Stimulated activated effector memory CD8-positive, alpha-beta T cell treated with anti-CD3 and anti-CD28 coated beads, Interleukin-12 subunit alpha, Interleukin-12 subunit beta, amount 100 ng/mL, for 72 hours (primary cell): ENCODE results near the gene SYNRG.

Experiments
- ATAC-seq: fragments of 150-1000 bp; cut with Tn5 transposase; 2 replicates; pipeline ENCODE4 v1.10.0; 2021
- DNase-seq, 2 donors: peaks; one replicate each; pipeline ENCODE4 v3.0.0; 2021 to 2022; ENCODE audit warnings: low spot score in 2 of 2
- H3K27ac Mint-ChIP-seq: one replicate; pipeline ENCODE4 v1.8.0; 2022; ENCODE audit warnings: mild to moderate bottlenecking, mixed read lengths
- H3K36me3 Mint-ChIP-seq: one replicate; pipeline ENCODE4 v1.8.0; 2022; ENCODE audit warnings: mild to moderate bottlenecking, mixed read lengths
- H3K4me1 Mint-ChIP-seq: one replicate; pipeline ENCODE4 v1.8.0; 2022; ENCODE audit warnings: mixed read lengths
- H3K4me3 Mint-ChIP-seq: one replicate; pipeline ENCODE4 v1.8.0; 2022; ENCODE audit warnings: mild to moderate bottlenecking, mixed read lengths
- H3K9me3 Mint-ChIP-seq: one replicate; pipeline ENCODE4 v1.8.0; 2022; ENCODE audit warnings: mixed read lengths

The SYNRG gene

DNA sequence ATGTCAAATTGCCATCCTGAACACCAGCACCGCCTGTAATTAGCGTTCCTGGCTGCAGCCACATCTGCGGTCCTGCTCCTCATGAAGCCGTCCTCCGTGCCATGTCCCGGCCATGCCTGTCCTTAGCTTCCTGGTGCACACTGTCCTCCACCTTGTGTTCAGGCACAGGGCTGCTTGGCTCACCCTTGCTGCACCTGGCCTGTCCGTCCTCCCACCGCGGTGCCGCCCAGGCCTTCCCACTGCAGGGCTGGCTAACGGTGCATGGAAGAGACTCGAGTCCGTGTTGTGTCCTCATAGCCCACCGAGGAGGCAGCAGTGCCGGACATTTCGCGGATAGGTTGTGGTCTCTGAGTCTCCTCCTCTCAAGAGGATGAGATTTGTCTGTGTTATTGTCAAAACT is 99.2 kb downstream of the SYNRG start:
- ATAC-seq, result no peak
- DNase-seq, result no peak
- H3K4me1 Mint-ChIP-seq, result peaks cover 18% of the 10 kb centered on the region
- no peaks in the 10 kb centered on the region for H3K9me3 Mint-ChIP-seq
- peaks cover 49% of the 10 kb centered on the region for H3K36me3 Mint-ChIP-seq
- no peak overlapping the region for H3K4me3 Mint-ChIP-seq
- no peak overlapping the region for H3K27ac Mint-ChIP-seq

DNA sequence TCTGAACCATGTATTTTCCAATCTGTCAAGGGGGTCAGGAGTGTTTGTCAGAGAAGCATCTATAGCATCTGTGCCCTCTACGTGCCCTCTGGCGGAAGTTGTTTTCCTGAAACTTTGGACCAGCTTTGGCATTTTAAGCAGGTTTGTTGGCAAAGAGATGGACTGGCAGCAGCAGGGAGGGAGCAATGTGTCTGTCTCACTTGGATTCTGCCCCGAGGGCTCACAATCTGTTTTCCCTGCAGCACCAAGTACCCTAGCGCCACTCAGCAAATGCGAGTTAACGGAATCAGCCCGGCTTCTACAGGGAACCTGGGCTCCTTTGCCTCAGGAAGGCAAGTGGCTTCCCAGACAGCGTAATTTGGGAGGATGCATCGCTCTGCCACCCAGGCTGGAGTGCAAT is 102.1 kb downstream of the SYNRG start:
- no peak overlapping the region for H3K4me3 Mint-ChIP-seq
- no peak for ATAC-seq

DNA sequence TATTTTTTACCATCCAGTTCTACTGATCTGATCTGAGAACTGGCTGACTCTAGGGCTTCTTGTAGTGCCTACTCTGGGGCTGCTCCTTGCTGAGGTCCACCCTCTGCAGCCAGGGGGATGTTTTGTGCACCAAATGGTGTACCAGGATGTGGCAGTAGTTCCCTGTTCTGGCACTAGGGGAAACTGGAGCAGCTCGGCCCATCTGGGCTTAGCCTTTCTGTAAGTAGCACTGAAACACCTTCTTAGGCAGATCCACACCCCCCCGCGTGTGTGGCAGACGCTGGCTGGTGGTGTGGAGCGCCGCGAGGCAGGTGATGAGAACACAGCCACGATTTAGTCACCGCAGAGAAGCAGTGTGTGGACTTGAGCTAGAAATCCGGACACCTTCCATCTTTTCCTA is 102.5 kb downstream of the SYNRG start:
- no peaks in the 10 kb centered on the region for H3K9me3 Mint-ChIP-seq
- DNase-seq (no peak), ATAC-seq (peak; percentile 65)
- no peak overlapping the region for H3K27ac Mint-ChIP-seq
- peaks cover 18% of the 10 kb centered on the region for H3K4me1 Mint-ChIP-seq
- no peak overlapping the region for H3K4me3 Mint-ChIP-seq
- H3K36me3 Mint-ChIP-seq, result peaks cover 15% of the 10 kb centered on the region

More for the DNA sequence above, 102.1 kb downstream of the SYNRG start:
- H3K4me1 Mint-ChIP-seq, result peaks cover 18% of the 10 kb centered on the region
- no peak overlapping the region for H3K27ac Mint-ChIP-seq
- no peaks in the 10 kb centered on the region for H3K9me3 Mint-ChIP-seq
- peaks cover 19% of the 10 kb centered on the region for H3K36me3 Mint-ChIP-seq
- DNase-seq, result no peak

DNA sequence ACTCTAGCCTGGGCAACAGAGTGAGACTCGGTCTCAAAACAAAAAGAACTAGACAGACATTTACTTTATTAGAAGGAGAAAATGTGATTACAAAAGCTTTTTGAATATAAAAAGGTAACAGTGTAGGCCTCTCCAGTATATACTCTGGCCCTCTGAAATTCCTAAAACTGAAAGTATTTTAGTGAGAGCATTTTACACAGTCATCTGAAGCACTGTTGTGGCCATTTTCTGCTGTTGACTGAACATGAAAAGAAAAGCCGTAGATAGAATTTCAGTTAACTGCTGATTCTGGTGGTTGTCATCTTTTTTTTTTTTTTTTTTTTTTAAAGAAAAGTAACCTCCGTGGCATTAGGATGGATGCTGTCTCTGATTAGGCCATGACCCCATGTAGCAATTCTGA is 103.9 kb downstream of the SYNRG start:
- ATAC-seq (peak; percentile 66), DNase-seq (no peak)
- H3K9me3 Mint-ChIP-seq, result no peaks in the 10 kb centered on the region
- H3K36me3 Mint-ChIP-seq, result peaks cover 3% of the 10 kb centered on the region
- H3K4me1 Mint-ChIP-seq, result peaks cover 11% of the 10 kb centered on the region
- no peak overlapping the region for H3K4me3 Mint-ChIP-seq
- H3K27ac Mint-ChIP-seq, result no peak overlapping the region

DNA sequence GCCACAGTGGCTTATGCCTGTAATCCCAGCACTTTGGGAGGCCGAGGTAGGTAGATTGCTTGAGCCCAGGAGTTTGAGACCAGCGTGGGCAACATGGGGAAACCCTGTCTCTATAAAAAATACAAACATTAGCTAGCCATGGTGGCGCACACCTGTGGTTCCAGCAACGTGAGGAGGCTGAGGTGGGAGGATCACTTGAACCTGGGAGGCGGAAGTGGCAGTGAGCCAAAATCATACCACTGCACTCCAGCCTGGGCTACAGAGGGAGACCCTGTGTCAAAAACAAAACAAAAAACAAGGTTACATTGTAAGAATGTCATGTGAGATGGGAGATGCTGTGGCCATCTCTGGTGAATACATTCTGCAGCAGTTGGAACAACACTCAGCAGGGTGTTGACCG is 106.1 kb downstream of the SYNRG start:
- Mint-ChIP-seq H3K9me3 (no peaks in the 10 kb centered on the region), H3K4me1 (peaks cover 7% of the 10 kb centered on the region), H3K36me3 (no peaks in the 10 kb centered on the region), H3K27ac (no peak overlapping the region), H3K4me3 (no peak overlapping the region)
- ATAC-seq (no peak), DNase-seq (no peak)

DNA sequence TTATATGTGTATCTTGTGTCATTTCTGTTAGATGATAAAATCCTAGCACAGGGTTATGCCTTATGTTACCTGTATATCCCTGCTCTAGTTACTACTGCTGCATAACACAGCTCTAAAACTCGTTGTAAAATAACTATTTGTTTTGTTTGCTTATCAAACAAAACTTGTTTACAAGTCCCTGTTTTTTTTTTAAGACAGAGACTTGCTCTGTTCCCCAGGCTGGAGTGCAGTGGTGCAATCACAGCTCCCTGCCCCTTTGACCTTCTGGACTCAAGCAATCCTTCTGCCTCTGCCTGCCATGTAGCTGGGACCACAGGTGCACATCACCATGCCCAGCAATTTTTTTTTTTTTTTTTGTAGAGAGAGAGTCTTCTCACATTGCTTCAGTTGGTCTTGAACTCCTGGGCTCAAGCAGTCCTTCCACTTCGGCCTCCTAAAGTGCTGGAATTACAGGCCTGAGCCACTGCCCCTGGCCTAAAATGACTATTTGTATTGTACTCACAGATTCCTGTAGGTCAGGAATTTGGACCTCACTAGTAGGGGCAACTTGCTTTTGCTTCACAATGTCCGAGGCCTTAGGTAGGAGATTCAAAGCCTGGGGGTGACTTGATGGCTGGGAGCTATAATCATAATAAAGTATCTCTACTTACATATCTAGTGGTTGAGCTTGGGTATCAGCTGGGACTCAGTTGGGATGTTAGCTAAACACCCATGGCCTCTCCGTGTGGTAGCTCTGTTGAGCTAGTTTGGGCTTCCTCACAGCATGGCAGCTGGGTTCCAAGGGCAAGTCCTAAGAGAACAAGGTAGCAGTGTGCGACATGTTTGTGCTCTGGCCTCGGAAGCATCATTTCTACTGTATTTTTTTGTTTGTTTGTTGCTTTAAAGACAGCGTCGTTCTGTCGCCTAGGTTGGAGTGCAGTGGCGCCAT is 106.9 kb downstream of the SYNRG start:
- no peak for DNase-seq
- Mint-ChIP-seq H3K4me1 (peaks cover 7% of the 10 kb centered on the region), H3K27ac (no peak overlapping the region), H3K4me3 (no peak overlapping the region), H3K9me3 (no peaks in the 10 kb centered on the region), H3K36me3 (no peaks in the 10 kb centered on the region)
- ATAC-seq, result no peak

DNA sequence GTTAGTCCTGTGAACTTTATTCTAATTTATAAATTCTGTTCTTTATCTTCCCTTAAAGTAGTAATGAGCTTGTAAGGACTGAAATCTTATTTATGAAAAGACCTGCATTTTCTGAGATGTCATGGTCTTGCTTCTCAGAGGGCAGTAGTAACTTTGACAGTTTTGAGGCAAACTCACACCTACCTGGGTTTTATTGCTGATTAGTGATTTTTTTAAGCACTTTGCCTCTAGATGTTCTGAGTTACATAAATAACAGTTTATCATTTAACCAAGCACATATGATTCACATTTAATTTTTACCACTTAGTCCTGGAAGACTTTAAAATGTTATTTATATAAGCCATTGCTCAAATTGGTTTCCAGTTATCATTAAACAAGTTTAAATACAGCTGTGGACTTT is 108.8 kb downstream of the SYNRG start:
- Mint-ChIP-seq H3K4me3 (no peak overlapping the region), H3K36me3 (no peaks in the 10 kb centered on the region), H3K4me1 (no peaks in the 10 kb centered on the region), H3K9me3 (no peaks in the 10 kb centered on the region), H3K27ac (no peak overlapping the region)
- no peak for ATAC-seq
- DNase-seq, result no peak

DNA sequence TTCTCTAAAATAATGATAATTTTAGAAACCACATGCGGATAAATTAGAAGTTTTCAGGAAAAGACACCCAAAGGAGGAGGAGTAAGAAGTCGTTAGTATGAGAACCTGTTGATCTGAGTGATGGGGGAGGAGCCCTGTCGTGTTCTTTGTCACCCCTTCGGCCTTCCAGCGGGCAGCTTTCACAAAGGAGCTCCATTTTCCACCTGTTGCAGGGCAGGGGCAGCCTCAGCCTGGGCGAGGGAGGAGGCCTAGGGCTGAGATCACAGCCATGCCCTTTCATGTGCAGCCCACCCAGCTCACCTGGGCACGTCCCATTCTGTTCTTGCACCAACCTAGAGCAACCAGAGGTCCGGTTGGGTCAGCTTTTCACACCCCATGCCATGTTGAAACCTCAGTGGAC is 114.2 kb downstream of the SYNRG start:
- ATAC-seq (no peak), DNase-seq (no peak)
- no peak overlapping the region for H3K27ac Mint-ChIP-seq
- peaks cover 15% of the 10 kb centered on the region for H3K4me1 Mint-ChIP-seq
- H3K9me3 Mint-ChIP-seq, result no peaks in the 10 kb centered on the region
- H3K4me3 Mint-ChIP-seq, result no peak overlapping the region
- H3K36me3 Mint-ChIP-seq, result no peaks in the 10 kb centered on the region

DNA sequence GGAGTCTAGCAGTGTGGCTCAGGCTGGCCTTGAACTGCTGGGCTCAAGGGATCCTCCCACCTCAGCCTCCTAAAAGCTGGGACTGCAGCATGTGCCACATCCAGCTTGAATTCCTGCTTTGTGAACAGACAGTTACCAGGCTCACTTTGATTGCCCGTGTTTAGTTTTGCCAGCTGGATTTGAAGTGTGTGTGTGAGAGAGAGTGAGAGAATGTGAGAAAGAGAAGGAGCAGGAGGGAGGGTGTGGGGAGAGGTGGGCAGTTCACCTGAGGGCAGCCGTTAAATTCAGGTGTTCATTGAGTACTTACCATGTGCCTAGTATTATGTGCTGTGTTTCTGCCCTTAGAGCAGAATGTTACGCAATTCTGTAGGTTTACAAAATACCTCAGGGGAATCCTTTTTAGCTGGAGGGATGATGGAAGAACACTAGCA is 114.8 kb downstream of the SYNRG start:
- H3K27ac Mint-ChIP-seq, result no peak overlapping the region

DNA sequence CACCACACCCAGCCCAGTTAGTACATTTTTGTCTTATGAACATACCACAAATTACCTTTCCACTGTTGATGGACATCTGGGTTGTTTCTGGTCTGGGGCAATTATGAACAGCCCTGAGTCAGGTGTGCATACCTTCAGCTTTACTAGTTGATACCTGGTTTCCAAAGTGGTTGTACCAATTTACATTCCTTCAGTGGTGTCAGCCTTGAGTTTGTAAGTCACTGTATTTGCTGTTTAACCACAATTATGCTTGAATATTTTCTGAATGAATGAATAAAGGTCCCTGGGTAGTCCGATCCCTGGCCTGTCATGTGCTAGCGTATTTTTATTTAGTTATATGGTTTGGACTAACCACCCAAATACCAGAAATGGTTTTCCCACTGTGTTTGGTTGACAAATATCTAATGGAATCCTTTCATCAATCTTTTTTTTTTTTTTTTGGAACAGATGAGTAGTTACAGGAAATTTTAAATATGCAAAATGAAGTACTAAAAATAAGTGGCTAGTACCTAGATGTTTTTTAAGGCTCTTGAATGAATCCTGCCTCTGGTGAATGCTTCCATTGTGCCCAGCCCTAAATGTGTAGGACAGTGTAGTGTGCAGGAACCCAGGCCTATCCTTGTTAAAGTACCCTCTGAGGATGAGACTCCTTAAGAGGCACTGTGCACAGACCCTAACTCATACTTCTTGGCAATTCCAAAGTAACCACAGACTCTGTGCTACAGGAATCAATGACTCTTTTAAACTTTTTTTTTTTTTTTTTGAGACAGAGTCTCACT is 115.8 kb downstream of the SYNRG start:
- ATAC-seq (no peak), DNase-seq (no peak)
- H3K4me1 Mint-ChIP-seq, result peaks cover 26% of the 10 kb centered on the region
- H3K27ac Mint-ChIP-seq, result no peak overlapping the region
- H3K4me3 Mint-ChIP-seq, result no peak overlapping the region
- no peaks in the 10 kb centered on the region for H3K9me3 Mint-ChIP-seq
- H3K36me3 Mint-ChIP-seq, result no peaks in the 10 kb centered on the region

More for the DNA sequence above, 114.8 kb downstream of the SYNRG start:
- H3K9me3 Mint-ChIP-seq, result no peaks in the 10 kb centered on the region
- H3K4me1 Mint-ChIP-seq, result peaks cover 16% of the 10 kb centered on the region
- ATAC-seq (no peak), DNase-seq (no peak)
- H3K36me3 Mint-ChIP-seq, result no peaks in the 10 kb centered on the region
- no peak overlapping the region for H3K4me3 Mint-ChIP-seq

DNA sequence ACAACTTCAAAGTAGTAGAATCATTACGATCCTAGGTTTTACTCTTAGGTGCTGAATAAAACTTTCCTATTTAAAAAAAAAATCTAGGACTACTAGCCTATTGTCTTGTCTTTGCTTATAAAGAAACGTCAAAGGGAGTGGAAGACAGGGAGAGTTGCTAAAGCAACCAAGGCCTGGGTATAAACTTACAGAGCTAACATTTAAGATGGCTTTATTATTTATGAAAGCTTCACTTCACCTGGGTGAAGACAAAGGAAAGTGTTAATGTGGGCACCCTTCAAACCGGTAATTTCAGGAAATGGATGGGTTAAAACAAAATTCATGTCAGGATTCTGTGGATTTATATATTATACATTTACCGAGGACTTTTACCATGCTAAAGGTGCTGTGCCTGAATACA is 117.1 kb downstream of the SYNRG start:
- H3K4me3 Mint-ChIP-seq, result no peak overlapping the region
- no peak for DNase-seq
- H3K27ac Mint-ChIP-seq, result no peak overlapping the region
- H3K36me3 Mint-ChIP-seq, result no peaks in the 10 kb centered on the region
- peaks cover 33% of the 10 kb centered on the region for H3K4me1 Mint-ChIP-seq
- no peaks in the 10 kb centered on the region for H3K9me3 Mint-ChIP-seq
- no peak for ATAC-seq

DNA sequence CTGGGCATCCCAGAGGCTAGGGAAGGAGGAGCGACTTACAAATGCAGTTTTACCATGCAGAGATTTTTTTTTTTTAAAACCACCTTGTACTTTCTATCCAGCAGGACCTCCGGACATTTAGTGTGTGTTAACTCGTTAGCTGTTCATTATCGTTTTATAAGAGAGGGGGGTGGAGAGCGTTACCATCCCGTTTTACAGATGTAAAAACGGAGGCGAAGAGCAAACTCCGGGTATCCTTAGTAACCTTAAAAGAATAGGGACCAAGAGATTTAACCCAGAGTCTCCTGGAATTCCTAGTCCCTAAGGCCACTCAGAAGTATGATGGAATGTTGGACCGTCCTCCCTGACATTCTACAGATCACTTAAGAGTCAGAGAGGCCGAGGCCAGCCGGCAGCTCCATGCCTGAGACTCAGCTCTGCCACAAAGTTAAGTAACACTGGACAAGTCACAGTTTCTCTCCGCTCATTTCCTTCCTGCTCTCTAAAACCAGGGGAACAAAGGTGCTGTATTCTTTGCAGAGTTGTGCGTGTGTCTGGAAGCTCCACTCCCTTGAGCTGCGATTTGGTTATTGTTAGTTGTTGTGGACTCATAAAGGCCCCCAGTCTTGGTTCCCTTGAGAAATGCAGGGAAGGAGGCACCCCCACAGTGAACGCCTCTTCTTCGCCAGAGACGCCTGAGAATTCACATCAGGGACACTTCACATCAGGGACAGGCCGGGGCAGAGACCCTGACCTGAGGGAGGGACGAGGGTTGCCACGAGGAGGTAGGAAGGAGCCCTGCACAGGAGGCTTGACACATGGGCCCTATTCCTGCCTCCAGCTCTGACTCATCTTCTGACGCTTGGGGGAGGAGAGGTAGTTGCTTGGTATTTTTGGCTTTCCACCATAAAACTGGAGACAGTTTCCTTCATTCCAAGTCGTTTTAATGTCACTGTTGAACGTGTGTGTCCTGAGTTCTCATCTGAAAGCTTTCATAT is 118.3 kb downstream of the SYNRG start:
- Mint-ChIP-seq H3K4me1 (peaks cover 33% of the 10 kb centered on the region), H3K4me3 (peak overlapping the region; percentile 91), H3K27ac (peak overlapping the region; percentile 84), H3K9me3 (no peaks in the 10 kb centered on the region), H3K36me3 (no peaks in the 10 kb centered on the region)
- peak; percentile 4 to 53 for DNase-seq
- peak; percentile 6 for ATAC-seq

DNA sequence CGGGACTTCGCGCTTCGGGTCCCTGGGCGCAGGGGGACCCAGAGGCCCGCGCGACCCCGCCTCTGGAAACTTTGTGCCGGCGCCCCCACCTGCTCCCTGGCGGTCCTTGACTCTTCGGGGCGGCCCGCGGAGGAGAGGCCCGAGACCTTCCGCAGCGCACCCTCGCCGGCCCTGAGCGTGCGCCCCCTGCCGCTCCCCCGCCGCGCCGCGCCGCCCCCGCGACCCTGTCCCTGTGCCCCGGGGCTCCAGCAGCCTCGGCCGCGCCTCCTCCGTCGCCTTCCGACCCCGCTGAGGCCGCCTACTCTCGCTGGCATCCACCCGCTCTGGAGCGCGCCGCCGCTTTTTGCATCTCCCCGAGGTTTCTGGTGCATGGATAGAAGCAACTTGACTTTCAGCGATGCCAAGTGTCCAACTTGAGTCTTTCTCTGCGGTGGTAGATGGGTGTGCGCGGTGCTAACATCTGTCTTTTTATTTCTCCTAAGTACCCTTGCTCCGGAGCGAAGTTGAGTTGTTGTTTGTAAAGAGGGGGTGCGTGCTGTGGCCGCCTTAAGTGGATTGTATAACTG is 119.1 kb downstream of the SYNRG start:
- H3K4me1 Mint-ChIP-seq, result peaks cover 33% of the 10 kb centered on the region
- ATAC-seq (peak; percentile 73), DNase-seq (peak; percentile 64 to 89)
- no peaks in the 10 kb centered on the region for H3K9me3 Mint-ChIP-seq
- H3K4me3 Mint-ChIP-seq, result peak overlapping the region; percentile 91
- H3K27ac Mint-ChIP-seq, result peak overlapping the region; percentile 84
- no peaks in the 10 kb centered on the region for H3K36me3 Mint-ChIP-seq

DNA sequence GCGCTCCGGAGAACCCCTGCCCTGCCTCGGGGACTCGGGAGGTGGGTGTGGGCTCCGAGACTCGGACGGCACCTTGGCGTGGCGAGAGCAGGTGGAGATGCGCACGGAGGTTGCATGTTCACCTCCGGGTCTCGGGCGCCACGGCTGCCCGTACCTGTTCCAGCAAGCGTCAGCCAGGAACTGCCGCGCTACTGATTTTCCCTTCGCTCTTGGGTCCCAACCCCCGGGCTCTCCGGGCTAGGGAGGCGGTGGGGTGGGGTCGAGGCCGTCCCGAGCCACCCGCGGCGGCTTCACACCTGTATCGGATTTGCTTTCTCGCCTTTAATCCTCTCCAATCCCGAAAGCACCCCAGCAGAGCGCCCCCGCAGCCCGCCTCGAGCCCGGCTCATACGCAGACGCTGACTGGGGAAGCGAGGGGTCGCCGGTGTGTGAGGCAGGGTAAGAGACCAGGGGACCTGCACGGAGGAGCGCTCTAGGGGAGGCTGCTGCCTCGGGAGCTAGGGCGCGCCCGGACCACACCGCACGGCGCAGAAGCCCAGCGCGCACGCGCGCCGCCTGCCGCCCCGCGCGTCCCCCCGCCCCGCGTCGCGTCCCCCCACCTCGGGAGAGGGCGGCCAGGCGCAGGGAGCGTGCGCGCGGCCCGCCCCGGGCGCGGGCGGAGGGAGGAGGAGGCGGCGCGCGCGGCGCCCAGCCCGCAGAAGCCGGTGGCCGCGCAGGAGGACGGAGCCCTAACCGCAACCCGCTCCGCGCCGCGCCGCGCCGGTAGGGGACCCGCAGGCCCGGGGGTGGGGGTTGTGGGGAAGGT is 119.8 kb downstream of the SYNRG start, which contains the start of gene DUSP14:
DUSP14 (plus strand) TSS at position 695 of the 805 bp plus-strand sequence. CDS start 22,382 bp downstream, outside the sequence.
- peaks cover 33% of the 10 kb centered on the region for H3K4me1 Mint-ChIP-seq
- H3K36me3 Mint-ChIP-seq, result no peaks in the 10 kb centered on the region
- ATAC-seq, result peak; percentile 86
- DNase-seq, result peak; percentile 72 to 87
- H3K4me3 Mint-ChIP-seq, result peak within 1 kb of the TSS; percentile 91
- H3K27ac Mint-ChIP-seq, result peak within 1 kb of the TSS; percentile 94
- no peaks in the 10 kb centered on the region for H3K9me3 Mint-ChIP-seq
